PC-9 (cell line): Measurements from ENCODE around the gene DDX52. TPM values are rescaled to one million over a fixed set of nuclear protein-coding genes. Genes with fewer than 3 reads are reported as not detected.
"Not testable (repeated sequence)": the region's sequence is repeated elsewhere in the genome, so short reads cannot be mapped to it uniquely, and the experiment has no call there.

Experiments used
- BruUV-seq: library from RNA; stranded (reverse); fragments of 400-500 nt; replicated peaks from 2 replicates; lab custom pipeline; 2021; lab: Mats Ljungman, UMichigan
- CTCF ChIA-PET: fragments of 300-600 bp; sonication (Branson Sonifier 250); formaldehyde crosslinking; loops from one replicate; lab custom pipeline; 2022; ENCODE audit warnings: antibody characterized with exemption; lab: Charles Lee
- POLR2A ChIA-PET: fragments of 300-600 bp; sonication (Branson Sonifier 250); formaldehyde crosslinking; loops from one replicate; lab custom pipeline; 2022; ENCODE audit warnings: antibody characterized with exemption; ENCODE audit not compliant: unreplicated experiment; lab: Charles Lee
- DNase-seq, 2 experiments: peaks; one replicate each; pipeline versions ENCODE4 v3.0.0 to v3.0.0-alpha.2; 2015 to 2022; ENCODE audit warnings: mixed read lengths in 1 of 2
- H2AFZ ChIP-seq: fragments of 200-600 bp; sonication (generic); 2 replicates; pipeline ENCODE4 v1.8.1; 2017; ENCODE audit warnings: antibody characterized with exemption
- H3F3A ChIP-seq: fragments of 200-600 bp; sonication (generic); 2 replicates; pipeline ENCODE4 v1.8.1; 2017; ENCODE audit warnings: antibody characterized with exemption, mild to moderate bottlenecking, low read depth; ENCODE audit not compliant: insufficient read depth
- H3K27ac ChIP-seq: fragments of 200-600 bp; sonication (generic); 2 replicates; pipeline ENCODE4 v1.6.1; 2016; ENCODE audit warnings: mixed run types
- H3K27me3 ChIP-seq: fragments of 200-600 bp; sonication (generic); 2 replicates; pipeline ENCODE4 v1.6.1; 2016; ENCODE audit warnings: low read depth, mixed run types; ENCODE audit not compliant: insufficient read depth
- H3K36me3 ChIP-seq: fragments of 200-600 bp; sonication (generic); 2 replicates; pipeline ENCODE4 v1.6.1; 2016; ENCODE audit warnings: low read depth, mixed run types
- H3K4me1 ChIP-seq: fragments of 200-600 bp; sonication (generic); replicated peaks from 2 replicates; pipeline ENCODE4 v1.6.1; 2016; ENCODE audit warnings: mixed run types; ENCODE audit not compliant: insufficient read depth
- H3K4me2 ChIP-seq: fragments of 200-600 bp; sonication (generic); 2 replicates; pipeline ENCODE4 v1.6.1; 2017; ENCODE audit warnings: mixed run types
- H3K4me3 ChIP-seq: fragments of 200-600 bp; sonication (generic); 2 replicates; pipeline ENCODE4 v1.6.1; 2016; ENCODE audit warnings: mixed run types
- H3K79me2 ChIP-seq: fragments of 200-600 bp; sonication (generic); 2 replicates; pipeline ENCODE4 v1.6.1; 2017; ENCODE audit warnings: low read depth, mixed run types
- H3K9me2 ChIP-seq: fragments of 200-600 bp; sonication (generic); 2 replicates; pipeline ENCODE4 v1.8.1; 2017; ENCODE audit warnings: mild to moderate bottlenecking; ENCODE audit not compliant: insufficient read depth
- H3K9me3 ChIP-seq: fragments of 200-600 bp; sonication (generic); 2 replicates; pipeline ENCODE4 v1.8.1; 2016; ENCODE audit warnings: low read depth; ENCODE audit not compliant: insufficient read depth
- H4K20me1 ChIP-seq: fragments of 200-600 bp; sonication (generic); 2 replicates; pipeline ENCODE4 v1.8.1; 2017; ENCODE audit not compliant: insufficient read depth
- EZH2 ChIP-seq: fragments of 200-600 bp; sonication (generic); IDR thresholded peaks from 2 replicates; pipeline ENCODE4 v1.8.0; 2017; ENCODE audit warnings: antibody characterized with exemption, low read depth
- intact Hi-C: fragments of 100-400 bp; cut with micrococcal nuclease; formaldehyde crosslinking; loops from one replicate; pipeline ENCODE4 v1.10.0; 2022; ENCODE audit not compliant: unreplicated experiment
- total RNA-seq: library from RNA; stranded (reverse); gene quantifications from 2 replicates; pipeline ENCODE4 v1.2.3, GENCODE V29; 2021
- TF ChIP-seq, protein P1 (sequence below): fragments of 200-600 bp; sonication (generic); conservative IDR thresholded peaks from 2 replicates; pipeline ENCODE4 v1.6.1; 2017; ENCODE audit warnings: mixed run types, antibody characterized with exemption, mild to moderate bottlenecking, moderate library complexity

Gene DDX52
- total RNA-seq, 1 experiment from 2014 or later: 31.8 TPM

DNA sequence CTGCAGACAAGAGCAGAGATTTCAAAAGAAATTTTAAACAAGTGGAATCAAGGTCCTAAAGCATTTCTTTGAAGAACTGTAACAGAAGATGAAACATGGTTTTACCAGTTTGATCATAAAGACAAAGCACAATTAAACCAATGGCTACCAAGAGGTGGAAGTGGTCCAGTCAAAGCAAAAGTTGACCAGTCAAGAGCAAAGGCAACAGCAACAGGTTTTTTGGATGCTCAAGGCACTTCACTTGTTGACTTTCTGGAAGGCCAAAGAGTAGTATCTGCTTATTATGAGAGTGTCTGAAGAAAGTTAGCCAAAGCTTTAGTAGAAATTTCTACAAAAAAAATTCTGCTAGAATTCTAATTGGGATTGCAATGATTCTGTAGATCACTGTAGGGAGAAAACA, 5.3 kb downstream of the DDX52 start:
- POLR2A ChIA-PET: no interaction called here

DNA sequence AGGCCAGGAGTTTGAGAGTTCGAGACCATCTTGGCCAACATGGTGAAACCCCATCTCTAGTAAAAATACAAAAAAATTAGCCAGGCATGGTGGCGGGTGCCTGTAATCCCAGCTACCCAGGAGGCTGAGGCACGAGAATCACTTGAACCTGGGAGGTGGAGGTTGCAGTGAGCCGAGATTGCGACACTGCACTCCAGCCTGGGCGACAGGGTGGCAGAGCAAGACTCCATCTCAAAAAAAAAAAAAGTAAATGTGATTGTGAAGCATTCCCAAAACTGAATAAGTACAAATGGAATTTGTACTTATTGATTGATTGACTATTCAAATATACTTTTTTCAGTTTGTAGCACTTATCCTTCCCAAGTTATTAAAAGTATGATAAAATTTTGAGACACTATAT, 26.8 kb downstream of the DDX52 start:
- H3F3A ChIP-seq, DNase-seq, H3K4me2 ChIP-seq, H3K4me3 ChIP-seq, H3K79me2 ChIP-seq, H3K4me1 ChIP-seq, POLR2A ChIA-PET, H4K20me1 ChIP-seq, H3K27me3 ChIP-seq, H3K27ac ChIP-seq, BruUV-seq, CTCF ChIA-PET, H3K9me2 ChIP-seq, intact Hi-C loops, H3K9me3 ChIP-seq, H2AFZ ChIP-seq: not testable (repeated sequence)
- H3K36me3 ChIP-seq: peaks cover 34% of the 10 kb centered on the region

More for the DNA sequence above, 5.3 kb downstream of the DDX52 start:
- peaks cover 36% of the 10 kb centered on the region for H3K36me3 ChIP-seq
- no peaks in the 10 kb centered on the region for H3K9me3 ChIP-seq
- CTCF ChIA-PET: no interaction called here
- no TSS peak for BruUV-seq
- H3K4me2 ChIP-seq: no peak overlapping the region
- no peaks in the 10 kb centered on the region for H3K27me3 ChIP-seq
- H4K20me1 ChIP-seq: peaks cover 14% of the 10 kb centered on the region
- no peak overlapping the region for H2AFZ ChIP-seq
- H3K79me2 ChIP-seq: peaks cover 53% of the 10 kb centered on the region
- H3F3A ChIP-seq: no peaks in the 10 kb centered on the region
- peaks cover 10% of the 10 kb centered on the region for H3K4me1 ChIP-seq
- no peak overlapping the region for H3K27ac ChIP-seq
- intact Hi-C loops: no loop called here
- DNase-seq: no peak
- H3K4me3 ChIP-seq: no peak overlapping the region
- TF ChIP-seq, protein P1, sequence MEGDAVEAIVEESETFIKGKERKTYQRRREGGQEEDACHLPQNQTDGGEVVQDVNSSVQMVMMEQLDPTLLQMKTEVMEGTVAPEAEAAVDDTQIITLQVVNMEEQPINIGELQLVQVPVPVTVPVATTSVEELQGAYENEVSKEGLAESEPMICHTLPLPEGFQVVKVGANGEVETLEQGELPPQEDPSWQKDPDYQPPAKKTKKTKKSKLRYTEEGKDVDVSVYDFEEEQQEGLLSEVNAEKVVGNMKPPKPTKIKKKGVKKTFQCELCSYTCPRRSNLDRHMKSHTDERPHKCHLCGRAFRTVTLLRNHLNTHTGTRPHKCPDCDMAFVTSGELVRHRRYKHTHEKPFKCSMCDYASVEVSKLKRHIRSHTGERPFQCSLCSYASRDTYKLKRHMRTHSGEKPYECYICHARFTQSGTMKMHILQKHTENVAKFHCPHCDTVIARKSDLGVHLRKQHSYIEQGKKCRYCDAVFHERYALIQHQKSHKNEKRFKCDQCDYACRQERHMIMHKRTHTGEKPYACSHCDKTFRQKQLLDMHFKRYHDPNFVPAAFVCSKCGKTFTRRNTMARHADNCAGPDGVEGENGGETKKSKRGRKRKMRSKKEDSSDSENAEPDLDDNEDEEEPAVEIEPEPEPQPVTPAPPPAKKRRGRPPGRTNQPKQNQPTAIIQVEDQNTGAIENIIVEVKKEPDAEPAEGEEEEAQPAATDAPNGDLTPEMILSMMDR: no peak
- TF ChIP-seq EZH2: no peak
- H3K9me2 ChIP-seq: no peaks in the 10 kb centered on the region

DNA sequence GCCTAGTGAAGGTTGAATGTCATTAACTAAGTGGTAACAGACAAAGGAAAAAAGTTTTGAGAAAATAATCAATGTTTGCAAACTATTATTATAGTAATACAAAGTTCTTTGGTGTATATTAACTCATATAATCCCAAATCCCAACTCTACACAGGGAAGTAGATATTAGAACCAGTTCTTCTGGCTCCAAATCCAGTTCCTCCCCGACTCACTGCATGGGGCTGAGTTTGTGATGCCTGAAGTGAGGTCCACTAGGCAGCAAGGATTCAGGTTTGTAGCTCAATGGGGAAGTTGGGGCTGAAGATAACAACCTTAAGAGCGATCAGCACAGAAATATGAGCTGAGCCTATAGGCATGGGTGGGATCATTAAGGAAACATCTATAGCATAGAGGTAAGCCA, 28.4 kb downstream of the DDX52 start:
- H4K20me1 ChIP-seq: no peaks in the 10 kb centered on the region
- no peak for DNase-seq
- no peaks in the 10 kb centered on the region for H3K4me1 ChIP-seq
- CTCF ChIA-PET: no interaction called here
- H3K27me3 ChIP-seq: no peaks in the 10 kb centered on the region
- no peak overlapping the region for H3K4me2 ChIP-seq
- H3K9me3 ChIP-seq: no peaks in the 10 kb centered on the region
- TF ChIP-seq EZH2: no peak
- TF ChIP-seq, protein P1: no peak
- H3K4me3 ChIP-seq: no peak overlapping the region
- H3K79me2 ChIP-seq: no peaks in the 10 kb centered on the region
- H3F3A ChIP-seq: peaks cover 2% of the 10 kb centered on the region; the same call in 1 of the 2 replicates
- H3K27ac ChIP-seq: no peak overlapping the region
- no peak overlapping the region for H2AFZ ChIP-seq
- BruUV-seq: no TSS peak
- H3K9me2 ChIP-seq: no peaks in the 10 kb centered on the region
- POLR2A ChIA-PET: no interaction called here
- peaks cover 27% of the 10 kb centered on the region; the same call in 1 of the 2 replicates for H3K36me3 ChIP-seq
- intact Hi-C loops: no loop called here

GRCh38 chr17:37614391-37614790, 28.9 kb downstream of the DDX52 start:
- Histone ChIP-seq H3K36me3 (peaks cover 24% of the 10 kb centered on the region; the same call in 1 of the 2 replicates), H3F3A (peaks cover 6% of the 10 kb centered on the region; the same call in 1 of the 2 replicates), H3K9me2 (no peaks in the 10 kb centered on the region), H3K9me3 (no peaks in the 10 kb centered on the region), H3K79me2 (no peaks in the 10 kb centered on the region), H3K4me1 (no peaks in the 10 kb centered on the region), H3K4me2 (no peak overlapping the region), H3K27me3 (no peaks in the 10 kb centered on the region), H4K20me1 (no peaks in the 10 kb centered on the region), H3K4me3 (no peak overlapping the region), H3K27ac (no peak overlapping the region), H2AFZ (no peak overlapping the region)
- BruUV-seq: no TSS peak
- no peak for DNase-seq
- POLR2A ChIA-PET: no interaction called here
- intact Hi-C loops: no loop called here
- CTCF ChIA-PET: no interaction called here
- TF ChIP-seq, protein P1: no peak
